ENCODE measurements around the gene NALCN. TPM values are rescaled to one million over a fixed set of nuclear protein-coding genes. Genes with fewer than 3 reads are reported as not detected.

NALCN gene
- total and polyA plus RNA-seq, 4 experiments from 2014 or later, result not detected

- Mint-ChIP-seq H3K27me3 (peaks cover 4 to 12% of the 10 kb centered on the region in 2 donors), H3K27ac (no peak overlapping the region), H3K4me3 (no peak overlapping the region), H3K4me1 (no peaks in the 10 kb centered on the region), H3K9me3 (peaks cover 0 to 6% (median 0%) of the 10 kb centered on the region in 8 donors), H3K36me3 (no peaks in the 10 kb centered on the region)
- CTCF ChIA-PET (ENCODE audit: partially characterized antibody), result no interaction called here
- POLR2A ChIA-PET (ENCODE audit: partially characterized antibody), result no interaction called here
- no peak for DNase-seq
- no peaks in the 10 kb centered on the region for H3K9me3 ChIP-seq (ENCODE audit: control insufficient read depth in 1 of 2, low read length in 2 of 2)
- H3K27me3 ChIP-seq (ENCODE audit: insufficient read depth, low read length), result no peaks in the 10 kb centered on the region
- no peak overlapping the region for H3K27ac ChIP-seq (ENCODE audit: low read depth, low read length)
- H3K4me1 ChIP-seq (ENCODE audit: insufficient read depth, low read length), result no peaks in the 10 kb centered on the region
- intact Hi-C loops (cut with micrococcal nuclease), result no loop called here
- H3K36me3 ChIP-seq (ENCODE audit: insufficient read depth, low read length), result no peaks in the 10 kb centered on the region
- H3K4me3 ChIP-seq (ENCODE audit: low read length in 2 of 2), result no peak overlapping the region
Observed at GRCh38 chr13:101425623-101426022, 9.3 kb upstream of the NALCN start.

GRCh38 chr13:101425156-101425471 is 8.8 kb upstream of the NALCN start:
- Histone ChIP-seq H3K4me3 (ENCODE audit: low read length in 2 of 2) (no peak overlapping the region), H3K4me1 (ENCODE audit: insufficient read depth, low read length) (no peaks in the 10 kb centered on the region), H3K27me3 (ENCODE audit: insufficient read depth, low read length) (no peaks in the 10 kb centered on the region), H3K9me3 (ENCODE audit: control insufficient read depth in 1 of 2, low read length in 2 of 2) (no peaks in the 10 kb centered on the region), H3K36me3 (ENCODE audit: insufficient read depth, low read length) (no peaks in the 10 kb centered on the region), H3K27ac (ENCODE audit: low read depth, low read length) (no peak overlapping the region)
- POLR2A ChIA-PET (ENCODE audit: partially characterized antibody), result no interaction called here
- Mint-ChIP-seq H3K9me3 (peaks cover 0 to 6% (median 0%) of the 10 kb centered on the region in 8 donors), H3K27ac (no peak overlapping the region), H3K36me3 (no peaks in the 10 kb centered on the region), H3K27me3 (peaks cover 4 to 12% of the 10 kb centered on the region in 2 donors), H3K4me3 (no peak overlapping the region), H3K4me1 (no peaks in the 10 kb centered on the region)
- intact Hi-C loops (cut with micrococcal nuclease), result no loop called here
- CTCF ChIA-PET (ENCODE audit: partially characterized antibody), result no interaction called here
- no peak for DNase-seq

- CTCF ChIA-PET (ENCODE audit: partially characterized antibody), result no interaction called here
- H3K27me3 Mint-ChIP-seq, result peaks cover 4 to 11% of the 10 kb centered on the region in 2 donors
- H3K4me3 Mint-ChIP-seq, result no peak overlapping the region
- no peak for DNase-seq
- H3K4me3 ChIP-seq (ENCODE audit: low read length in 2 of 2), result no peak overlapping the region
- no peaks in the 10 kb centered on the region for H3K36me3 ChIP-seq (ENCODE audit: insufficient read depth, low read length)
- H3K4me1 ChIP-seq (ENCODE audit: insufficient read depth, low read length), result no peaks in the 10 kb centered on the region
- H3K27me3 ChIP-seq (ENCODE audit: insufficient read depth, low read length), result no peaks in the 10 kb centered on the region
- intact Hi-C loops (cut with micrococcal nuclease), result no loop called here
- no peak overlapping the region for H3K27ac ChIP-seq (ENCODE audit: low read depth, low read length)
- H3K27ac Mint-ChIP-seq, result no peak overlapping the region
- no peaks in the 10 kb centered on the region for H3K4me1 Mint-ChIP-seq
- no peaks in the 10 kb centered on the region for H3K9me3 ChIP-seq (ENCODE audit: control insufficient read depth in 1 of 2, low read length in 2 of 2)
- POLR2A ChIA-PET (ENCODE audit: partially characterized antibody), result no interaction called here
- peaks cover 0 to 6% (median 0%) of the 10 kb centered on the region in 8 donors for H3K9me3 Mint-ChIP-seq
- no peaks in the 10 kb centered on the region for H3K36me3 Mint-ChIP-seq
Observed at GRCh38 chr13:101424381-101425155, 8.3 kb upstream of the NALCN start.

GRCh38 chr13:101423872-101424271 is 7.6 kb upstream of the NALCN start:
- Mint-ChIP-seq H3K4me1 (no peaks in the 10 kb centered on the region), H3K9me3 (peaks cover 0 to 11% (median 0%) of the 10 kb centered on the region in 8 donors), H3K27ac (no peak overlapping the region), H3K4me3 (no peak overlapping the region), H3K36me3 (no peaks in the 10 kb centered on the region), H3K27me3 (peaks cover 4 to 14% of the 10 kb centered on the region in 2 donors)
- DNase-seq, result no peak
- ChIA-PET CTCF (ENCODE audit: partially characterized antibody) (no interaction called here), POLR2A (ENCODE audit: partially characterized antibody) (no interaction called here)
- no peaks in the 10 kb centered on the region for H3K36me3 ChIP-seq (ENCODE audit: insufficient read depth, low read length)
- H3K4me3 ChIP-seq (ENCODE audit: low read length in 2 of 2), result no peak overlapping the region
- H3K9me3 ChIP-seq (ENCODE audit: control insufficient read depth in 1 of 2, low read length in 2 of 2), result no peaks in the 10 kb centered on the region
- intact Hi-C loops (cut with micrococcal nuclease), result no loop called here
- H3K27ac ChIP-seq (ENCODE audit: low read depth, low read length), result no peak overlapping the region
- no peaks in the 10 kb centered on the region for H3K4me1 ChIP-seq (ENCODE audit: insufficient read depth, low read length)
- H3K27me3 ChIP-seq (ENCODE audit: insufficient read depth, low read length), result no peaks in the 10 kb centered on the region

DNA sequence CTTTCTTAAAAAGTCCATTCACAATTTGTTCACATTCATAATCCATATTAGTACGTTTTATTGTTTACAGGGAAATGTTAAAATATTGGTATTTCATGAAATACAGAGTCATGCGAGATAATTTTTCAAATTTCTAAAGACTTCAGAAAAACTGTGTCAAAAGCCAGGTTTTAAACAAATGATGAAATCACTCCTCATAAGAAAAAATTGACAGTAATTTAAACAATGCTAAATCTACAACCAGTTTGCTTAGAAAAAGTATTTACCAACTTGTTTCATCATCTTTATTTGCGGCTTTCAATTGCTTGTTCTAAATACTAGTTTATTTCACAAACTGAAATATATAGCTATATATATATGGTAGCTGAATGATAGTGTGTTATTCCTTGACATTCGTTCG is 1.2 kb upstream of the NALCN start:
- Histone ChIP-seq H3K4me3 (ENCODE audit: low read length in 2 of 2) (no peak overlapping the region), H3K36me3 (ENCODE audit: insufficient read depth, low read length) (no peaks in the 10 kb centered on the region), H3K27me3 (ENCODE audit: insufficient read depth, low read length) (peaks cover 7% of the 10 kb centered on the region), H3K27ac (ENCODE audit: low read depth, low read length) (no peak overlapping the region), H3K4me1 (ENCODE audit: insufficient read depth, low read length) (no peaks in the 10 kb centered on the region), H3K9me3 (ENCODE audit: control insufficient read depth in 1 of 2, low read length in 2 of 2) (no peaks in the 10 kb centered on the region)
- CTCF ChIA-PET (ENCODE audit: partially characterized antibody), result no interaction called here
- Mint-ChIP-seq H3K9me3 (peaks cover 0 to 11% (median 0%) of the 10 kb centered on the region in 8 donors), H3K27me3 (peaks cover 23 to 38% of the 10 kb centered on the region in 2 donors), H3K27ac (no peak overlapping the region), H3K4me1 (peaks cover 0 to 8% (median 1%) of the 10 kb centered on the region in 4 donors), H3K4me3 (no peak overlapping the region), H3K36me3 (no peaks in the 10 kb centered on the region)
- POLR2A ChIA-PET (ENCODE audit: partially characterized antibody), result no interaction called here
- no peak for DNase-seq
- intact Hi-C loops (cut with micrococcal nuclease), result no loop called here

DNA sequence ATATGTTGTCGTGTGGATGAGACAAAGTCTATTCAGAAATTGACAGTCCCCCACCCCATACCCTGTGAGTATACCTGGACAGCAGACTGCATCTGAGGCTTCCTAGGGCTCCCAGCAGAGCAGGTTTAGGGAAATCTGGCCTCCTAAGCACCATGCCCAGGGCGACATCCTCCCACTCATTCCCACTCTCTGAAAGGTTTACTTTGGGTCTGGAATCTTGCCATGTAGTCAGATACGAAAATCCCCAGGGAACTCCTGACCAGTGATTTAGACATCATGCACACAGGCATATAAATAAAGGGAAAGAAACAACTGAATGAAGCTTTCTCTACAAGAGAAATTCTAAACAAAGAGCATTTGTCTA is 717 bp upstream of the NALCN start:
- no peaks in the 10 kb centered on the region for H3K36me3 ChIP-seq (ENCODE audit: insufficient read depth, low read length)
- Mint-ChIP-seq H3K4me1 (peaks cover 0 to 8% (median 1%) of the 10 kb centered on the region in 4 donors), H3K36me3 (no peaks in the 10 kb centered on the region), H3K4me3 (peak overlapping the region in 7 of 8 donors; percentile 0 to 77 (median 58)), H3K27me3 (peaks cover 28 to 38% of the 10 kb centered on the region in 2 donors), H3K27ac (no peak overlapping the region), H3K9me3 (peaks cover 0 to 11% (median 0%) of the 10 kb centered on the region in 8 donors)
- no peaks in the 10 kb centered on the region for H3K4me1 ChIP-seq (ENCODE audit: insufficient read depth, low read length)
- H3K9me3 ChIP-seq (ENCODE audit: control insufficient read depth in 1 of 2, low read length in 2 of 2), result no peaks in the 10 kb centered on the region
- H3K27ac ChIP-seq (ENCODE audit: low read depth, low read length), result no peak overlapping the region
- CTCF ChIA-PET (ENCODE audit: partially characterized antibody), result no interaction called here
- POLR2A ChIA-PET (ENCODE audit: partially characterized antibody), result no interaction called here
- peaks cover 7% of the 10 kb centered on the region for H3K27me3 ChIP-seq (ENCODE audit: insufficient read depth, low read length)
- H3K4me3 ChIP-seq (ENCODE audit: low read length in 2 of 2), result no peak overlapping the region
- intact Hi-C loops (cut with micrococcal nuclease), result no loop called here
- no peak for DNase-seq

DNA sequence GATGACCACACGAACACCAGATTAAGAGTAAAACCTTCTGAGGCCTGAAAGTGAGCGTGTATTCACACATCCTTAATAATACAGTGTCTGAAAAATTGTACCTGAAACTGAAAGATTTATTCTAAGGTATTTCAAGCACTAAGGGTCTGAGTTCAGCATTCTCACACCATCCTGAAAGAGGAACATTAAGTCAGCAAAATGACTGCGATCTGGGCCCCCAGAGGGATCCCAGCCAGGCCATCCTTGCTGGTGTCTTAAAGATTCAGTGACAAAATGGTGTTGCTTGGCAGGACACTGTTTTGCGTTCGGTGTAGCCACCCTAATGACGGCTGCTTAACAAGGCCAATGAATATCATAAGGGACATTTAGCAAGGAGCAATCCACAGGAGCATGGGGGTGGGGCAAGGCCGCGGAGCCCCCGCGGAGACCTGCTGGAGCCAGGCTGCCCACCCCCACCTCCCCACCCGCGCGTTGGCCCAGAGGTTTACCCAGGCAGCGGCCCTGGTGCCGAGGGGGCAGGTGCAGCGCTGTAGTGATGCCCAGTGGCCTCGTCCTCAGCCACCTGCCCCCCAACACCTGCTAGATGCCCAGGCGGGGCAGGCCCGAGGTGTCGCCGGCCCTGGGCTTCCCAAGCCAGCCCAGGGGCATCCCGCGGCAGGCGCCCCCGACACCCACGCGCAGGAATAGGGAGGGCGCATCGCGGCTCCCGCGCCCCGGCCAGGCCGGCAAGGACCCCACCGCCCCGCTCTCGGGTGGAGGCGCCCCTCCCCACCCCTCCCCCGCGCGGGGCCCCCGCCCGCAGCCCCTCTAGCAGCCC is 742 bp downstream of the NALCN start:
- Mint-ChIP-seq H3K36me3 (no peaks in the 10 kb centered on the region), H3K4me1 (peaks cover 0 to 8% (median 1%) of the 10 kb centered on the region in 4 donors), H3K27me3 (peaks cover 28 to 32% of the 10 kb centered on the region in 2 donors), H3K4me3 (peak overlapping the region in 3 of 8 donors; percentile 35 to 62 (median 50)), H3K9me3 (peaks cover 0 to 5% (median 0%) of the 10 kb centered on the region in 8 donors), H3K27ac (no peak overlapping the region)
- Histone ChIP-seq H3K9me3 (ENCODE audit: control insufficient read depth in 1 of 2, low read length in 2 of 2) (no peaks in the 10 kb centered on the region), H3K36me3 (ENCODE audit: insufficient read depth, low read length) (no peaks in the 10 kb centered on the region), H3K4me1 (ENCODE audit: insufficient read depth, low read length) (no peaks in the 10 kb centered on the region), H3K27me3 (ENCODE audit: insufficient read depth, low read length) (peaks cover 7% of the 10 kb centered on the region), H3K27ac (ENCODE audit: low read depth, low read length) (no peak overlapping the region), H3K4me3 (ENCODE audit: low read length in 2 of 2) (no peak overlapping the region)
- intact Hi-C loops (cut with micrococcal nuclease), result no loop called here
- DNase-seq, result no peak
- CTCF ChIA-PET (ENCODE audit: partially characterized antibody), result no interaction called here
- POLR2A ChIA-PET (ENCODE audit: partially characterized antibody), result no interaction called here
